KOPT-K1 (cell line): Measurements from ENCODE around the gene GPR62.

Experiments
- H3K27ac ChIP-seq: fragments of 200-600 bp; sonication (generic); 2 replicates; pipeline ENCODE4 v1.5.1; 2016; ENCODE audit warnings: antibody characterized with exemption, mild to moderate bottlenecking, low read depth, low read length; ENCODE audit not compliant: poor library complexity, severe bottlenecking
- H3K36me3 ChIP-seq: fragments of 200-600 bp; sonication (generic); 2 replicates; pipeline ENCODE4 v1.5.1; 2017; ENCODE audit warnings: antibody characterized with exemption, mild to moderate bottlenecking, low read length, moderate library complexity; ENCODE audit not compliant: insufficient read depth
- H3K9me3 ChIP-seq: fragments of 200-600 bp; sonication (generic); 2 replicates; pipeline ENCODE4 v1.5.1; 2017; ENCODE audit warnings: antibody characterized with exemption, low read length, mild to moderate bottlenecking; ENCODE audit not compliant: insufficient read depth, poor library complexity, severe bottlenecking

GPR62 gene

GRCh38 chr3:51959651-51960050, 4.5 kb downstream of the GPR62 start:
- no peaks in the 10 kb centered on the region for H3K9me3 ChIP-seq
- no peak overlapping the region for H3K27ac ChIP-seq
- H3K36me3 ChIP-seq = no peaks in the 10 kb centered on the region

GRCh38 chr3:51960386-51960785, 5.2 kb downstream of the GPR62 start:
- Histone ChIP-seq H3K9me3 (no peaks in the 10 kb centered on the region), H3K27ac (no peak overlapping the region), H3K36me3 (no peaks in the 10 kb centered on the region)

GRCh38 chr3:51961011-51961410, 5.8 kb downstream of the GPR62 start:
- H3K27ac ChIP-seq = no peak overlapping the region
- H3K9me3 ChIP-seq = no peaks in the 10 kb centered on the region
- H3K36me3 ChIP-seq = no peaks in the 10 kb centered on the region

GRCh38 chr3:51961602-51962569, 6.7 kb downstream of the GPR62 start:
- Histone ChIP-seq H3K36me3 (no peaks in the 10 kb centered on the region), H3K9me3 (no peaks in the 10 kb centered on the region), H3K27ac (no peak overlapping the region)

GRCh38 chr3:51962854-51963530, 7.8 kb downstream of the GPR62 start:
- no peak overlapping the region for H3K27ac ChIP-seq
- H3K36me3 ChIP-seq = no peaks in the 10 kb centered on the region
- H3K9me3 ChIP-seq = no peaks in the 10 kb centered on the region

- no peaks in the 10 kb centered on the region for H3K36me3 ChIP-seq
- H3K27ac ChIP-seq = no peak overlapping the region
Measured at GRCh38 chr3:51963951-51964451, 8.8 kb downstream of the GPR62 start.

GRCh38 chr3:51964521-51964920, 9.3 kb downstream of the GPR62 start:
- H3K27ac ChIP-seq = no peak overlapping the region
- H3K9me3 ChIP-seq = no peaks in the 10 kb centered on the region
- H3K36me3 ChIP-seq = no peaks in the 10 kb centered on the region

More at GRCh38 chr3:51963951-51964451, 8.8 kb downstream of the GPR62 start:
- H3K9me3 ChIP-seq = no peaks in the 10 kb centered on the region

- Histone ChIP-seq H3K27ac (no peak overlapping the region), H3K36me3 (no peaks in the 10 kb centered on the region), H3K9me3 (no peaks in the 10 kb centered on the region)
Measured at GRCh38 chr3:51966016-51966415, 10.8 kb downstream of the GPR62 start.

GRCh38 chr3:51966486-51966885, 11.3 kb downstream of the GPR62 start:
- Histone ChIP-seq H3K36me3 (no peaks in the 10 kb centered on the region), H3K27ac (peak overlapping the region; percentile 31)

GRCh38 chr3:51966922-51967383, 11.8 kb downstream of the GPR62 start:
- H3K27ac ChIP-seq = peak overlapping the region; percentile 31
- no peaks in the 10 kb centered on the region for H3K9me3 ChIP-seq
- H3K36me3 ChIP-seq = no peaks in the 10 kb centered on the region

More at GRCh38 chr3:51966486-51966885, 11.3 kb downstream of the GPR62 start:
- H3K9me3 ChIP-seq = no peaks in the 10 kb centered on the region

GRCh38 chr3:51967384-51968169, 12.4 kb downstream of the GPR62 start, which contains the start of gene PCBP4:
PCBP4 (minus strand) TSS chr3:51967454; CDS start chr3:51961240, 6,214 bp downstream.
- Histone ChIP-seq H3K9me3 (no peaks in the 10 kb centered on the region), H3K36me3 (no peaks in the 10 kb centered on the region), H3K27ac (peak within 1 kb of the TSS; percentile 43)

GRCh38 chr3:51968170-51968775, 13.1 kb downstream of the GPR62 start:
- H3K36me3 ChIP-seq = no peaks in the 10 kb centered on the region
- no peak overlapping the region for H3K27ac ChIP-seq
- H3K9me3 ChIP-seq = no peaks in the 10 kb centered on the region

- H3K9me3 ChIP-seq = no peaks in the 10 kb centered on the region
- no peaks in the 10 kb centered on the region for H3K36me3 ChIP-seq
- no peak overlapping the region for H3K27ac ChIP-seq
Measured at GRCh38 chr3:51968883-51969678, 13.9 kb downstream of the GPR62 start.

GRCh38 chr3:51969841-51970240, 14.7 kb downstream of the GPR62 start:
- H3K27ac ChIP-seq = no peak overlapping the region

More at GRCh38 chr3:51969841-51970240, 14.7 kb downstream of the GPR62 start:
- Histone ChIP-seq H3K36me3 (no peaks in the 10 kb centered on the region), H3K9me3 (no peaks in the 10 kb centered on the region)
